ENCODE results near the gene SLC35F5.
A peak's percentile ranks its signal among the peaks of the same experiment; 100 is the strongest.
"Not testable (repeated sequence)": the region's sequence is repeated elsewhere in the genome, so short reads cannot be mapped to it uniquely, and the experiment has no call there.

SLC35F5 gene

GRCh38 chr2:113697516-113697915, 58.9 kb downstream of the SLC35F5 start:
- no peak for DNase-seq (ENCODE audit: low read depth in 2 of 2)

- DNase-seq (ENCODE audit: low read depth in 2 of 2): no peak
Measured at GRCh38 chr2:113694438-113694837, 62.0 kb downstream of the SLC35F5 start.

GRCh38 chr2:113692698-113693428, 63.6 kb downstream of the SLC35F5 start:
- DNase-seq (ENCODE audit: low read depth in 2 of 2): peak; percentile 27 to 35

- not testable (repeated sequence) for DNase-seq (ENCODE audit: low read depth in 2 of 2)
Measured at GRCh38 chr2:113690871-113691270, 65.6 kb downstream of the SLC35F5 start.

GRCh38 chr2:113686537-113686936, 69.9 kb downstream of the SLC35F5 start:
- no peak for DNase-seq (ENCODE audit: low read depth in 2 of 2)

GRCh38 chr2:113685471-113685870, 71.0 kb downstream of the SLC35F5 start:
- DNase-seq (ENCODE audit: low read depth in 2 of 2): no peak

- no peak for DNase-seq (ENCODE audit: low read depth in 2 of 2)
Measured at GRCh38 chr2:113679457-113679856, 77.0 kb downstream of the SLC35F5 start.

- DNase-seq (ENCODE audit: low read depth in 2 of 2): no peak
Measured at GRCh38 chr2:113677330-113677729, 79.1 kb downstream of the SLC35F5 start.

GRCh38 chr2:113676623-113677266, 79.7 kb downstream of the SLC35F5 start:
- no peak for DNase-seq (ENCODE audit: low read depth in 2 of 2)

GRCh38 chr2:113675875-113676274, 80.6 kb downstream of the SLC35F5 start:
- DNase-seq (ENCODE audit: low read depth in 2 of 2): no peak

- no peak for DNase-seq (ENCODE audit: low read depth in 2 of 2)
Measured at GRCh38 chr2:113672326-113672932, 84.0 kb downstream of the SLC35F5 start.

GRCh38 chr2:113669013-113669412, 87.4 kb downstream of the SLC35F5 start:
- not testable (repeated sequence) for DNase-seq (ENCODE audit: low read depth in 2 of 2)

GRCh38 chr2:113664761-113665533, 91.5 kb downstream of the SLC35F5 start:
- not testable (repeated sequence) for DNase-seq (ENCODE audit: low read depth in 2 of 2)

- DNase-seq (ENCODE audit: low read depth in 2 of 2): not testable (repeated sequence)
Measured at GRCh38 chr2:113663285-113664060, 93.0 kb downstream of the SLC35F5 start.
